ENCODE results near the gene PAPSS2.

The PAPSS2 gene

DNA sequence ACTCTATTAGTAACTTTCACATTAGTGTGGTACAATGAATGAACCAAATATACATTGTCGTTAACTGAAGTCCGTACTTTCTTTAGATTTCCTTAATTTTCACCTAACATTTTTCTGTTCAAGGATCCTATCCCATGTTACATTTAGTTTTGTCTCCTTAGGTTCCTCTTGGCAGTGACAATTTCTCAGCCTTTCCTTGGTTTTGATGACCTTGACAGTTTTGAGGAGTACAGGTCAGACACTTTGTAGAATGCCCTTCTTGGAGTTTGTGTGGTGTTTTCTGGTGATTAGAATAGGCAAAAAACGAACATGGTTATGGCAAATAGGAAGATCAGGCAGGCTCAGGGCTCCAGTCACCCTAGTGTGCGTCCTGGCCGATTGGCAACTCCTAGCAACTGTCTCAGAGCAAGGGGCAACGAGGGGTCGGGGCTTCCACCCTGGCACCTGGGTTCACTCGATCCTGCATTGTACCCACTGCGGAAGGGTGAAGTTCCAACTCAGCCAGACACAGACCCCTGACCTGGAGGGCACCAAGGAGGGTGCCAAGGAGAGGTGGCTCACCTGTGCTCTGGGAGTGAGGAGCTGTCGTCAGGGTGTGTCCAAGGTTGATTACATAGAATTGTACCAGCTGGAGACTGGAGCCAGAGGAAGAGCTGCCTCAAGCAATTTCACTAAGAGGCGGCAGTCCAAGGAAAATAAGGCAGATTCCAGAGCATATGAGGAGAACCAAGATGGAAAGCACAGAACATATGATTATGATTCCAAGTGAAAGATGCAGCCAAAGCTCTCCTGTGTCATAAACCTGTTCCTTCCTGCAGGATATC, 37.5 kb downstream of the PAPSS2 start:
- no peak overlapping the region for H3K27ac ChIP-seq (ENCODE audit: low read length)
- H3K27me3 ChIP-seq (ENCODE audit: control insufficient read depth, insufficient read depth, low read length): no peaks in the 10 kb centered on the region
- H3K9me3 ChIP-seq (ENCODE audit: control insufficient read depth, low read depth, low read length): no peaks in the 10 kb centered on the region
- no peak overlapping the region for H3K9ac ChIP-seq (ENCODE audit: low read length)
- no peaks in the 10 kb centered on the region for H3K36me3 ChIP-seq (ENCODE audit: control insufficient read depth, low read depth, low read length)
- H3K4me3 ChIP-seq (ENCODE audit: low read length): no peak overlapping the region
- no peaks in the 10 kb centered on the region for H3K4me1 ChIP-seq (ENCODE audit: control insufficient read depth, low read depth, low read length)

DNA sequence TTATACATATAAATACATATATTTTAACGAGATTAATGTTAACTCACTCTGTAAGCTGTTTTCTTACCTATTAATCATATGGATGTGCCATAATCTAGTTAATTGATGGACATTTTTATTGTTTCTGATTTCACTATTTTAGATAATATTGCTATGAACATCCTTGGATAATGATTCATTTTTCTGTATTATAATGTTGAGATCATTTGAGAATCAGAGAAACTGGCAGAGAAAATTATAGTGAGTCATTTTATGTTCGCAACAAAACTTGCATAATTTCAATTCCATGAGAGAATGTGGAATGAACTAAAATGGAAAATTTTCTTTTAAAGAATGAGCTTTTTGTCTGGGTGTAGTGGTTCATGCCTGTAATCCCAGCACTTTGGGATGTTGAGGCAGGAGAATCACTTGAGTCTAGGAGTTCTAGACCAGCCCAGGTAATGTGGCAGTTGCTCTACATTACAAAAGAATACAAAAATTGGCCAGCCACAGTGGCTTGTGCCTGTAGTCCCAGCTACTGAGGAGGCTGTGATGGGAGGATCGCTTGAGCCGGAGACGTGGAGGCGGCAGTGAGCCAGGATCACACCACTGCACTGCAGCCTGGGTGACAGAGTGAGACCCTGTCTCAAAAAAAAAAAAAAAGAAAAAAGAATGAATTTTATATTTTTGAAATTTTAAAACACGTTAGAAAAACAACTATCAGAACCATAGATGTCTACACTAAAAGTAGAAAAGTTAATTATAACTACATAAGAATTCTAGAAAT, 40.5 kb downstream of the PAPSS2 start:
- Histone ChIP-seq H3K27ac (ENCODE audit: low read length) (no peak overlapping the region), H3K4me1 (ENCODE audit: control insufficient read depth, low read depth, low read length) (no peaks in the 10 kb centered on the region), H3K9ac (ENCODE audit: low read length) (no peak overlapping the region), H3K9me3 (ENCODE audit: control insufficient read depth, low read depth, low read length) (no peaks in the 10 kb centered on the region), H3K4me3 (ENCODE audit: low read length) (no peak overlapping the region), H3K36me3 (ENCODE audit: control insufficient read depth, low read depth, low read length) (no peaks in the 10 kb centered on the region), H3K27me3 (ENCODE audit: control insufficient read depth, insufficient read depth, low read length) (no peaks in the 10 kb centered on the region)

DNA sequence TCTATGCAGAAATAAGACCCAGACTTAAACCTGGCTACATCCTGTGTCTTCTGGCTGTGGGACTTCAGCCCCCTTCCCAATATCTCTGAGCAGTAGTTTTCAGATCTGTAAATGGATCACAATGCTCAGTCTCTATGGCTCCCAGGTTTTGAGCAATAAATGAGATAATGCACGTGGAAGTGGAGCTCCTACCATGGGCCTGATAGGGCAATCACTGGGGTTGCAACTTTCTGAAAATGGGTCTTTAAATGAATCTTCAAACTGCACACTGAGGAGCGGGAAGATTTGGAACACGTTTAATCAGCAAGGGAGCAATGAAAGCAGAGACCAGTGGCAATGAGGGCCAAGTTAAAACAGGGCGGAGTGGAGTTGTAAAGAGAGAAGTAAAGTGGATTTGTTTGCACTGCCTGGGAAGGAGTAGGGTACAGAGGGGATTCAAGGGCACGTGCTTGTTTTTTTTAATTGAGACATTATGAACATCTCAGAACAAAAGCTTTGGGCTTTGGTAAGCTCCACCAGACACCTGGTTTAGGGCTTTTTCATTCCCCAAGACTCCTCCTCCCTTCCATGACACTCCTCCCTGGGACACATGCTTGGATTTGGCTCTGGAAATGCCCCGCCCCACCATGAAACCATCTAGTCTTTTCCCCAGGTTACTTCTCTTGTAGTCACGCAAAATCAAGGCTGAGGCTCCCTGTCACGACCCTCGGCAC, 42.7 kb downstream of the PAPSS2 start:
- Histone ChIP-seq H3K9ac (ENCODE audit: low read length) (no peak overlapping the region), H3K4me1 (ENCODE audit: control insufficient read depth, low read depth, low read length) (no peaks in the 10 kb centered on the region), H3K9me3 (ENCODE audit: control insufficient read depth, low read depth, low read length) (no peaks in the 10 kb centered on the region), H3K27me3 (ENCODE audit: control insufficient read depth, insufficient read depth, low read length) (no peaks in the 10 kb centered on the region), H3K27ac (ENCODE audit: low read length) (no peak overlapping the region), H3K36me3 (ENCODE audit: control insufficient read depth, low read depth, low read length) (no peaks in the 10 kb centered on the region), H3K4me3 (ENCODE audit: low read length) (no peak overlapping the region)

DNA sequence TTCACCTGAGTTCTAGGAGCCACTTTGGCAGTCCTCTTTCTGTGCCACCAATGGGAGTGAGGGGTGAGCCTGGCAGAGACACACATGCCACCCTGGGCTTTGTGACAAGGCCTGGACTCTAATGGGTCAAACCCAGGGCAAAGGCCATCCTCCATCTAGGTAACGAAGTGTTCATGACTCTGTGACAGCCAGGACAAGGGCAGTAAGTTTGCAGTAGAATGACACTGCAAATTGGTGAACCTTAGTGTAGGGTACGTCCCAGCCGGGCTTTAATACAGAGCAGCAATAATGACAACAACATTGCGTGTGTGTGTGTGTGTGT, 43.3 kb downstream of the PAPSS2 start:
- H3K27ac ChIP-seq (ENCODE audit: low read length): no peak overlapping the region
- no peak overlapping the region for H3K9ac ChIP-seq (ENCODE audit: low read length)
- no peaks in the 10 kb centered on the region for H3K4me1 ChIP-seq (ENCODE audit: control insufficient read depth, low read depth, low read length)
- no peaks in the 10 kb centered on the region for H3K9me3 ChIP-seq (ENCODE audit: control insufficient read depth, low read depth, low read length)
- no peaks in the 10 kb centered on the region for H3K27me3 ChIP-seq (ENCODE audit: control insufficient read depth, insufficient read depth, low read length)
- no peaks in the 10 kb centered on the region for H3K36me3 ChIP-seq (ENCODE audit: control insufficient read depth, low read depth, low read length)
- H3K4me3 ChIP-seq (ENCODE audit: low read length): no peak overlapping the region

DNA sequence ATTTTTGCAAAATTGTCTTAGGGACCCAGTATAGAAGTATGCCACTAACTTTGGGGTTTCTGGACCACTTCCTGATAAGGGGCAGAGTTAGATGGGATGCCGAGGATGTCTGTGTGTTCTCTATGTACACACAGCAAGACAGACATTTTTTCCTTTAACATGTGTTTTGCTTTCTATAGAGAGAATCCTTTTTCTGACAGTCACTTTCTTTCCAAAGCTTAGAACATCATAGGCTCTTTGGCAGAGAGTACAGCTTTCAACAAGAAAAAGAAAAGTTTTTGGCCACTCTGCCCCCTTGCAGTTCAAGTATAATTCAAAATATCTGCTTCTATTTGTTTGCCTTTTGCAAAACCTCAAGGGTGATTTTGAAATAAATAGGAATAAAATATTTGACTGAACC, 44.1 kb downstream of the PAPSS2 start:
- Histone ChIP-seq H3K27me3 (ENCODE audit: control insufficient read depth, insufficient read depth, low read length) (no peaks in the 10 kb centered on the region), H3K36me3 (ENCODE audit: control insufficient read depth, low read depth, low read length) (no peaks in the 10 kb centered on the region), H3K9ac (ENCODE audit: low read length) (no peak overlapping the region), H3K27ac (ENCODE audit: low read length) (no peak overlapping the region), H3K9me3 (ENCODE audit: control insufficient read depth, low read depth, low read length) (no peaks in the 10 kb centered on the region), H3K4me1 (ENCODE audit: control insufficient read depth, low read depth, low read length) (no peaks in the 10 kb centered on the region), H3K4me3 (ENCODE audit: low read length) (no peak overlapping the region)

DNA sequence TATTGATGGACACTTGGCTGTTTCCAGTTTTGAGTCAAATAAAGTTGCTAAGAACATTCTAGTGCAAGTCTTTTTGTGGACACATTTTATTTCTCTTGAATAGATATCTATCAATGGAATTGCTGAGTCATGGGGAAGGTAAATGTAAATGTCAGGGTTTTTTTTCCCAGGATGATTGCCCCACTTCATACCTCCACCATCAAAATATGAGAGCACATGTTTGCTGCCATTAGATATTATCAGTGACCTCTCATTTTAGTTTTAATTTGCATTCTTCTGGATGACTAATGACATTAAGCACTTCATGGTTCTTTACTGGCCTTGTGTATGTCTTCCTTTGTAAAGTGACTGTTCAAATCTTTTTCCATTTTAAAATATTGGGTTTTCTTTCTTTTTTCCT, 45.7 kb downstream of the PAPSS2 start:
- Histone ChIP-seq H3K9me3 (ENCODE audit: control insufficient read depth, low read depth, low read length) (no peaks in the 10 kb centered on the region), H3K4me3 (ENCODE audit: low read length) (no peak overlapping the region), H3K27me3 (ENCODE audit: control insufficient read depth, insufficient read depth, low read length) (no peaks in the 10 kb centered on the region), H3K27ac (ENCODE audit: low read length) (no peak overlapping the region), H3K4me1 (ENCODE audit: control insufficient read depth, low read depth, low read length) (no peaks in the 10 kb centered on the region), H3K36me3 (ENCODE audit: control insufficient read depth, low read depth, low read length) (no peaks in the 10 kb centered on the region), H3K9ac (ENCODE audit: low read length) (no peak overlapping the region)

DNA sequence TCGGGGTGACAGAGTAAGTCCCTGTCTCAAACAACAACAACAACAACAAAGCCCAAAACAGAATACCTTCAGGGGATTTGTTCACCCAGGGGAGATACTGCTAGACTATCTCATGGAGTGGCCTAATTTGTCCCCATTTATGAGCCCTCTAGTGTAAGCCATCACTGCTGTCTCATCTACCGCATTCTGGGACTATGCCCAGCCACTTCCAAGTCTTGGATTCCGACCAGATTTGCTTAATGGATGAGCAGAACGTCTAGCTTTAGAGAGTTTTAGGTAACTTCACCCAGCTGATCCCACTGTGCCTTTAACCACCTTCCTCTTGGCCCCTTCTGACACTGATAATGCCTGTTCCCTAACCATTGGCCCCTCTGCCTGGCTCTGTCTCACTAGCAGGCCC, 47.1 kb downstream of the PAPSS2 start:
- Histone ChIP-seq H3K27ac (ENCODE audit: low read length) (no peak overlapping the region), H3K4me1 (ENCODE audit: control insufficient read depth, low read depth, low read length) (no peaks in the 10 kb centered on the region), H3K36me3 (ENCODE audit: control insufficient read depth, low read depth, low read length) (no peaks in the 10 kb centered on the region), H3K9ac (ENCODE audit: low read length) (no peak overlapping the region), H3K4me3 (ENCODE audit: low read length) (no peak overlapping the region), H3K27me3 (ENCODE audit: control insufficient read depth, insufficient read depth, low read length) (no peaks in the 10 kb centered on the region), H3K9me3 (ENCODE audit: control insufficient read depth, low read depth, low read length) (no peaks in the 10 kb centered on the region)

DNA sequence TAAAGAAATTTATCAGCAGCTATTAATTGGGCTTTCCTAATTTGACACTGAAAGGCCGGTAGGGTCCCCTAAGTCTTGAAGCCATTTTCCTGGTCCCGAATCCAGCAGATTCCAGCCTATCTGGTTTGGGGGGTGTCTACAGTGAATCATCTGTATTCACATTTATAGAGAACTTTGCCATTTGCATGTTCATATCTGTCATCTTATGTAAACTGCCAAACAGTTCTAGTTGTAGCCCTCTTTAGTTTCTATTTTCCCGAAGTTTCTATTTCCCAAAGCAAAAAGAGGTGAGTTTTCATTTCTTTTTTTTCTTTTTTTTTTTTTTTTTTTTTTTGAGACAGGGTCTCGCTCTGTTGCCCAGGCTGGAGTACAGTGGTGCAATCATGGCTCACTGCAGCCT, 47.6 kb downstream of the PAPSS2 start:
- Histone ChIP-seq H3K9ac (ENCODE audit: low read length) (no peak overlapping the region), H3K4me3 (ENCODE audit: low read length) (no peak overlapping the region), H3K9me3 (ENCODE audit: control insufficient read depth, low read depth, low read length) (no peaks in the 10 kb centered on the region), H3K27me3 (ENCODE audit: control insufficient read depth, insufficient read depth, low read length) (no peaks in the 10 kb centered on the region), H3K27ac (ENCODE audit: low read length) (no peak overlapping the region), H3K4me1 (ENCODE audit: control insufficient read depth, low read depth, low read length) (no peaks in the 10 kb centered on the region), H3K36me3 (ENCODE audit: control insufficient read depth, low read depth, low read length) (no peaks in the 10 kb centered on the region)

DNA sequence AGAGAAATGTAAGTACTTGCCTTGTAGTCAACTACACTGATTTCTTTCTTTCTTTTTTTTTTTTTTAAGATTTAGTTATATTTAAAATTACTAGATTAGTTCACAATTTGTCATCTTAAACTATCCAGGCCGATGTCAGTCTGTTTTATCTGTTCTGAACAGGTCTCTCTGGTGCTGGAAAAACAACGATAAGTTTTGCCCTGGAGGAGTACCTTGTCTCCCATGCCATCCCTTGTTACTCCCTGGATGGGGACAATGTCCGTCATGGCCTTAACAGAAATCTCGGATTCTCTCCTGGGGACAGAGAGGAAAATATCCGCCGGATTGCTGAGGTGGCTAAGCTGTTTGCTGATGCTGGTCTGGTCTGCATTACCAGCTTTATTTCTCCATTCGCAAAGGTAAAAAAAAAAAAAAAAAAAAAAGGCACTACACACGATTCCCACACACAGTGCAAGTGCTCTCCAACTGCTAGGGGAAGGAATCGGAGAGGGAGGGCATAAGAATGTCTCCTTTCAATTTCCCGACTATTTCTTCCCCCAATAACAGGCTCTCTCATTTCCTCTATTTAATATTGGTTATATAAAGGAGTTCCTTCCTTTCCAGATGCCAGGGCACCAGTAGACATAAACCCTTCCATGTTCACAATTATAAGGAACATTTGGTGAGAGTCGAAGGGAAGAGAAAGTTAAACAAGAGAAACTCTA, 53.4 kb downstream of the PAPSS2 start:
- no peak overlapping the region for H3K27ac ChIP-seq (ENCODE audit: low read length)
- no peaks in the 10 kb centered on the region for H3K9me3 ChIP-seq (ENCODE audit: control insufficient read depth, low read depth, low read length)
- no peaks in the 10 kb centered on the region for H3K4me1 ChIP-seq (ENCODE audit: control insufficient read depth, low read depth, low read length)
- H3K9ac ChIP-seq (ENCODE audit: low read length): no peak overlapping the region
- no peak overlapping the region for H3K4me3 ChIP-seq (ENCODE audit: low read length)
- peaks cover 7% of the 10 kb centered on the region for H3K36me3 ChIP-seq (ENCODE audit: control insufficient read depth, low read depth, low read length)
- no peaks in the 10 kb centered on the region for H3K27me3 ChIP-seq (ENCODE audit: control insufficient read depth, insufficient read depth, low read length)

DNA sequence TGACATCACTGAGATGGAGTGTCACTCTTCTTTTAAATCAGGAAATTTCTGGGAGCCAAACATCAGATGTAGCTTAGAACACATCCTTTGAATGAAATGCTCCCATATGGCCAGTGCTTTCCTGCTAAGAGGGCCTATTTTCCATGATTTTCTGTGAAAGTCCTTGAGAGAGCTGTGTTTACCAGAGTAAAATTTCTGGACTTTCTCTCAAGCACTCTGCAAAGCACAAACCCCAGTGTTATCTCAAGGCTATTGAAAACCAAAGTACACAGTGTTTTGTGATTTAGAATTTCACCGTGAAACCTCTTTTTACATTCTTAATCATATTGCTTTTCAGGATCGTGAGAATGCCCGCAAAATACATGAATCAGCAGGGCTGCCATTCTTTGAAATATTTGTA, 54.0 kb downstream of the PAPSS2 start:
- no peaks in the 10 kb centered on the region for H3K27me3 ChIP-seq (ENCODE audit: control insufficient read depth, insufficient read depth, low read length)
- no peaks in the 10 kb centered on the region for H3K9me3 ChIP-seq (ENCODE audit: control insufficient read depth, low read depth, low read length)
- H3K4me3 ChIP-seq (ENCODE audit: low read length): no peak overlapping the region
- H3K4me1 ChIP-seq (ENCODE audit: control insufficient read depth, low read depth, low read length): no peaks in the 10 kb centered on the region
- H3K27ac ChIP-seq (ENCODE audit: low read length): no peak overlapping the region
- H3K36me3 ChIP-seq (ENCODE audit: control insufficient read depth, low read depth, low read length): peaks cover 7% of the 10 kb centered on the region
- no peak overlapping the region for H3K9ac ChIP-seq (ENCODE audit: low read length)

DNA sequence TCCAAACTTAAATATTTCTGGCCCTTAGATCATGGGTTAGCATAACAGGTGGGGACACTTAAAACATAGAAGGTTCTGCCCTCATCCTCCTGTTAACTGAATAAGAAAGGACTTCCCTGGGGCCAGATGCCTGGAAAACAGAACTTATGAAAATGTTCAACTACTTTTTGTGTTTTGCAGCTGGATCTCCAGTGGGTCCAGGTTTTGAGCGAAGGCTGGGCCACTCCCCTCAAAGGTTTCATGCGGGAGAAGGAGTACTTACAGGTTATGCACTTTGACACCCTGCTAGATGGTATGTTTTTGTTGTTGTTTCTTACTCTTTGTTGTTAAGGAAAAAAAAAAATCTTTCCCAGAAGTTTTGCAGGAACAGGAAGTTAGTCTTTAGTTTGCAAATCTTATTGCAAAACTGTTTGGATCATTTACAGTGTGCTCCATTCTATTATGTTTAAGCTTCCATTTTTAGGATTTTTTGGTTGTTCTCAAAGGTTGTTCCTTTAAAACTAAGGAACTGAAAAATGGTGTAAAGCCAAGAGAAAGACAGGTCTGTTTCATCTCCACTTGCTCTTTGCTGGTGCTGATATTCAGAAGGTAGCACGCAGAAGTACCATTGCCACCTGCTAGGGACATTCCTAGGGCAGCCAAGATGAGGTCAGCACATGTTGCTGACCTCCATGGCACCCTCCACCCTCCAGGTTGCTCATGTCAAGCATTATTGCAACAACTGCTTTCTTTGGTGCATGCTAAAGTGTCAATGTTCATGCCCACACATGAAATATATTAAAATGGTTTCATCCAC, 56.1 kb downstream of the PAPSS2 start:
- Histone ChIP-seq H3K9me3 (ENCODE audit: control insufficient read depth, low read depth, low read length) (no peaks in the 10 kb centered on the region), H3K4me1 (ENCODE audit: control insufficient read depth, low read depth, low read length) (no peaks in the 10 kb centered on the region), H3K9ac (ENCODE audit: low read length) (no peak overlapping the region), H3K36me3 (ENCODE audit: control insufficient read depth, low read depth, low read length) (peaks cover 7% of the 10 kb centered on the region), H3K27me3 (ENCODE audit: control insufficient read depth, insufficient read depth, low read length) (no peaks in the 10 kb centered on the region), H3K4me3 (ENCODE audit: low read length) (no peak overlapping the region), H3K27ac (ENCODE audit: low read length) (no peak overlapping the region)
